K562 (cell line): ENCODE results near the gene NAGLU. TPM values are rescaled to one million over a fixed set of nuclear protein-coding genes. Genes with fewer than 3 reads are reported as not detected.

Experiments used
- CBX3 ChIP-seq, 2 experiments: IDR thresholded peaks; 1 replicate in 1 of 2; 2 replicates in 1 of 2; pipeline ENCODE4 v1.6.1; 2012; ENCODE audit warnings: inconsistent platforms in 2 of 2, low read length in 2 of 2, borderline replicate concordance in 1 of 2, control low read depth in 1 of 2
- GATAD2A ChIP-seq: fragments of 450-650 bp; IDR thresholded peaks from 2 replicates; pipeline ENCODE4 v1.6.1; 2017
- GTF2F1 ChIP-seq: IDR thresholded peaks from 2 replicates; pipeline ENCODE4 v1.6.1; 2011; ENCODE audit warnings: low read depth, low read length, improper control_type of control experiment
- HIVEP1 ChIP-seq: fragments of 250-450 bp; sonication (Bioruptor Pico); IDR thresholded peaks from 2 replicates; pipeline ENCODE4 v1.4.0; 2020; ENCODE audit warnings: mild to moderate bottlenecking
- HOXB6 ChIP-seq: fragments of 250-450 bp; sonication (Bioruptor Pico); IDR thresholded peaks from 2 replicates; pipeline ENCODE4 v1.5.1; 2022; ENCODE audit warnings: mild to moderate bottlenecking, borderline replicate concordance
- LCOR ChIP-seq: sonication (generic); formaldehyde crosslinking; IDR thresholded peaks from 2 replicates; pipeline ENCODE4 v1.8.0; 2022; ENCODE audit warnings: mild to moderate bottlenecking, missing genetic modification reagents
- NFIC ChIP-seq: fragments of 450-650 bp; IDR thresholded peaks from 2 replicates; pipeline ENCODE4 v1.6.1; 2017; ENCODE audit warnings: mild to moderate bottlenecking, inconsistent platforms
- RAD21 ChIP-seq, 2 experiments: fragments of 250-450 bp in 1 of 2; fragments of 450-650 bp in 1 of 2; sonication (Bioruptor Pico) in 1 of 2; formaldehyde crosslinking in 1 of 2; IDR thresholded peaks in 1 of 2; conservative IDR thresholded peaks in 1 of 2; 2 replicates each; pipeline versions ENCODE4 v1.4.0 to v1.8.0; 2020 to 2022; ENCODE audit warnings: mild to moderate bottlenecking in 2 of 2, moderate library complexity in 1 of 2
- SAFB ChIP-seq: fragments of 200-400 bp; formaldehyde crosslinking; IDR thresholded peaks from 2 replicates; pipeline ENCODE4 v1.6.1; 2017; ENCODE audit warnings: low read depth, low read length, borderline replicate concordance
- SMC3 ChIP-seq: conservative IDR thresholded peaks from 2 replicates; pipeline ENCODE4 v1.6.1; 2011; ENCODE audit warnings: low read depth, low read length, improper control_type of control experiment; ENCODE audit not compliant: insufficient read depth
- SOX6 ChIP-seq: fragments of 450-650 bp; IDR thresholded peaks from 2 replicates; pipeline ENCODE4 v1.6.1; 2014; ENCODE audit warnings: mild to moderate bottlenecking
- SPI1 ChIP-seq: IDR thresholded peaks from 2 replicates; pipeline ENCODE4 v1.6.1; 2011; ENCODE audit warnings: low read depth, low read length, control low read depth, borderline replicate concordance
- STAG1 ChIP-seq: sonication (generic); formaldehyde crosslinking; IDR thresholded peaks from 2 replicates; pipeline ENCODE4 v1.5.0; 2020; ENCODE audit warnings: missing genetic modification reagents, borderline replicate concordance
- TEAD4 ChIP-seq, 2 experiments: sonication (generic) in 1 of 2; formaldehyde crosslinking in 1 of 2; IDR thresholded peaks; 2 replicates each; pipeline versions ENCODE4 v1.6.1 to v1.8.0; 2012 to 2022; ENCODE audit warnings: borderline replicate concordance in 1 of 2, inconsistent platforms in 1 of 2, low read length in 1 of 2, mild to moderate bottlenecking in 1 of 2, missing genetic modification reagents in 1 of 2
- YY1 ChIP-seq, 3 experiments: IDR thresholded peaks; 2 replicates each; pipeline ENCODE4 v1.6.1; 2011; ENCODE audit warnings: low read length in 2 of 3, mild to moderate bottlenecking in 2 of 3, moderate library complexity in 2 of 3, borderline replicate concordance in 1 of 3, control low read depth in 1 of 3, low read depth in 1 of 3; ENCODE audit not compliant: insufficient read depth in 3 of 3, insufficient replicate concordance in 2 of 3, control insufficient read depth in 1 of 3, insufficient read length in 1 of 3; ENCODE audit errors: extremely low read depth in 1 of 3
- ZBTB1 ChIP-seq: sonication (generic); formaldehyde crosslinking; IDR thresholded peaks from 2 replicates; pipeline ENCODE4 v1.8.1; 2023; ENCODE audit warnings: missing genetic modification reagents, low read depth, mild to moderate bottlenecking, borderline replicate concordance
- polyA plus RNA-seq, 8 experiments: library from polyadenylated mRNA; depleted of rRNA in 4 of 8; stranded (reverse) in 5 of 8; unstranded in 3 of 8; fragments of >200 nt; fragmentation: Nextera tagmentation in 2 of 8; fragmentation: Illumina TruSeq in 1 of 8; extraction: Ambion mirVana in 2 of 8; extraction: Trizol in 1 of 8; gene quantifications; 2 replicates each; pipeline versions ENCODE4 v1.2.1 to v1.2.3, GENCODE V29; 2011 to 2014; ENCODE audit warnings: inconsistent platforms in 1 of 8, missing spikeins in 1 of 8
- total RNA-seq, 7 experiments: library from RNA; depleted of rRNA in 6 of 7; stranded (reverse); fragments of >200 nt in 6 of 7; fragmentation: Illumina TruSeq in 2 of 7; extraction: Trizol in 2 of 7; gene quantifications; 2 replicates each; pipeline versions ENCODE4 v1.2.1 to v1.2.3, GENCODE V29; 2011 to 2021; ENCODE audit warnings: low replicate concordance in 1 of 7
- TF ChIP-seq, protein P1 (sequence below): IDR thresholded peaks from 2 replicates; pipeline ENCODE4 v1.6.1; 2012; ENCODE audit warnings: low read depth, low read length, improper control_type of control experiment, borderline replicate concordance
- TF ChIP-seq, protein P2 (sequence below): fragments of 450-650 bp; IDR thresholded peaks from 2 replicates; pipeline ENCODE4 v1.7.0; 2016; ENCODE audit warnings: borderline replicate concordance
- TF ChIP-seq, protein P3 (sequence below): fragments of 250-450 bp; sonication (Bioruptor Pico); IDR thresholded peaks from 2 replicates; pipeline ENCODE4 v1.9.0; 2021; ENCODE audit warnings: mild to moderate bottlenecking, inconsistent platforms

Gene NAGLU
- total and polyA plus RNA-seq, 9 of the 15 experiments (the other 6 are each of a cell fraction or from before 2014, with no cell fraction given), result 0.04 to 21.5 (median 8.5) TPM

DNA sequence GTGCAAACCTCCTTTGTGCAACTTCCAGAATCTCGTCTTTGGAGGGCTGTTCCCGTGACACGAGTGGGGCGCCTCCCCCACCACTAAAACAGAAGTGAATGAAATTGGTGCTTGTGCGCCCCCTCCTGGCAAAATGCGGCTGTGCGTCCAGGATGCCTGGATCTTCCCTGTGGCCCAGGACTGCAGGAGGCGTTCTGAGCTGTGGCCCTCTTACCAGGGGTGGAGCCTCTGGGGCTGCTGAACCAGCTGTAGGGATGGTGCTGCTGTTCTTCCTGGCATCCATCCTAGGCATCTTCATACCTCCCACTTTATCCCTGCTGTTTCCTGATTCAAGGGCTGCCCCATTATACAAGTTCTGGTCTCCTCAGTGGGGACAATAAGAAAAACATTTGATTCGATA, 18.5 kb upstream of the NAGLU start (continued):
- TF ChIP-seq GTF2F1 (no peak), RAD21 (CRISPR knock-in tag; conservative IDR thresholded peaks at IDR 0.05 in 1 of 2, IDR thresholded peaks at IDR 0.05 in 1 of 2) (peak; percentile 73 to 82), CBX3 (IDR thresholded peaks at IDR 0.05; ENCODE audit: borderline replicate concordance in 1 of 2, low read length in 2 of 2) (peak in 1 of 2 experiments; percentile 51; a peak in 1 of 3 replicates), HOXB6 (CRISPR knock-in tag) (no peak), ZBTB1 (CRISPR knock-in tag) (no peak), TEAD4 (IDR thresholded peaks at IDR 0.05; ENCODE audit: low read length) (peak; percentile 56; the same call in 1 of the 2 replicates), TEAD4 (CRISPR knock-in tag; IDR thresholded peaks at IDR 0.05; ENCODE audit: borderline replicate concordance) (no peak), SAFB (0 out of 2 replicates have a peak, but pooled peaks have one; percentile 58), STAG1 (peak; percentile 51; the same call in 1 of the 2 replicates), SMC3 (peak; percentile 79), YY1 (IDR thresholded peaks at IDR 0.05; ENCODE audit: borderline replicate concordance in 1 of 3, control insufficient read depth in 1 of 3, extremely low read depth in 1 of 3, insufficient read depth in 3 of 3, insufficient read length in 1 of 3, insufficient replicate concordance in 2 of 3, low read depth in 1 of 3, low read length in 2 of 3) (peak in 1 of 3 experiments; percentile 46), LCOR (no peak), GATAD2A (0 out of 2 replicates have a peak, but pooled peaks have one; percentile 51), SPI1 (peak; percentile 65), NFIC (peak; percentile 39), HIVEP1 (CRISPR knock-in tag) (no peak), SOX6 (peak; percentile 65)
- TF ChIP-seq, protein P1, sequence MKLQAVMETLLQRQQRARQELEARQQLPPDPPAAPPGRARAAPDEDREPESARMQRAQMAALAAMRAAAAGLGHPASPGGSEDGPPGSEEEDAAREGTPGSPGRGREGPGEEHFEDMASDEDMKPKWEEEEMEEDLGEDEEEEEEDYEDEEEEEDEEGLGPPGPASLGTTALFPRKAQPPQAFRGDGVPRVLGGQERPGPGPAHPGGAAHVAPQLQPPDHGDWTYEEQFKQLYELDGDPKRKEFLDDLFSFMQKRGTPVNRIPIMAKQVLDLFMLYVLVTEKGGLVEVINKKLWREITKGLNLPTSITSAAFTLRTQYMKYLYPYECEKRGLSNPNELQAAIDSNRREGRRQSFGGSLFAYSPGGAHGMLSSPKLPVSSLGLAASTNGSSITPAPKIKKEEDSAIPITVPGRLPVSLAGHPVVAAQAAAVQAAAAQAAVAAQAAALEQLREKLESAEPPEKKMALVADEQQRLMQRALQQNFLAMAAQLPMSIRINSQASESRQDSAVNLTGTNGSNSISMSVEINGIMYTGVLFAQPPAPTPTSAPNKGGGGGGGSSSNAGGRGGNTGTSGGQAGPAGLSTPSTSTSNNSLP, result 0 out of 2 replicates have a peak, but pooled peaks have one; percentile 39
- TF ChIP-seq, protein P2, sequence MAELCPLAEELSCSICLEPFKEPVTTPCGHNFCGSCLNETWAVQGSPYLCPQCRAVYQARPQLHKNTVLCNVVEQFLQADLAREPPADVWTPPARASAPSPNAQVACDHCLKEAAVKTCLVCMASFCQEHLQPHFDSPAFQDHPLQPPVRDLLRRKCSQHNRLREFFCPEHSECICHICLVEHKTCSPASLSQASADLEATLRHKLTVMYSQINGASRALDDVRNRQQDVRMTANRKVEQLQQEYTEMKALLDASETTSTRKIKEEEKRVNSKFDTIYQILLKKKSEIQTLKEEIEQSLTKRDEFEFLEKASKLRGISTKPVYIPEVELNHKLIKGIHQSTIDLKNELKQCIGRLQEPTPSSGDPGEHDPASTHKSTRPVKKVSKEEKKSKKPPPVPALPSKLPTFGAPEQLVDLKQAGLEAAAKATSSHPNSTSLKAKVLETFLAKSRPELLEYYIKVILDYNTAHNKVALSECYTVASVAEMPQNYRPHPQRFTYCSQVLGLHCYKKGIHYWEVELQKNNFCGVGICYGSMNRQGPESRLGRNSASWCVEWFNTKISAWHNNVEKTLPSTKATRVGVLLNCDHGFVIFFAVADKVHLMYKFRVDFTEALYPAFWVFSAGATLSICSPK, result no peak
- TF ChIP-seq, protein P3, sequence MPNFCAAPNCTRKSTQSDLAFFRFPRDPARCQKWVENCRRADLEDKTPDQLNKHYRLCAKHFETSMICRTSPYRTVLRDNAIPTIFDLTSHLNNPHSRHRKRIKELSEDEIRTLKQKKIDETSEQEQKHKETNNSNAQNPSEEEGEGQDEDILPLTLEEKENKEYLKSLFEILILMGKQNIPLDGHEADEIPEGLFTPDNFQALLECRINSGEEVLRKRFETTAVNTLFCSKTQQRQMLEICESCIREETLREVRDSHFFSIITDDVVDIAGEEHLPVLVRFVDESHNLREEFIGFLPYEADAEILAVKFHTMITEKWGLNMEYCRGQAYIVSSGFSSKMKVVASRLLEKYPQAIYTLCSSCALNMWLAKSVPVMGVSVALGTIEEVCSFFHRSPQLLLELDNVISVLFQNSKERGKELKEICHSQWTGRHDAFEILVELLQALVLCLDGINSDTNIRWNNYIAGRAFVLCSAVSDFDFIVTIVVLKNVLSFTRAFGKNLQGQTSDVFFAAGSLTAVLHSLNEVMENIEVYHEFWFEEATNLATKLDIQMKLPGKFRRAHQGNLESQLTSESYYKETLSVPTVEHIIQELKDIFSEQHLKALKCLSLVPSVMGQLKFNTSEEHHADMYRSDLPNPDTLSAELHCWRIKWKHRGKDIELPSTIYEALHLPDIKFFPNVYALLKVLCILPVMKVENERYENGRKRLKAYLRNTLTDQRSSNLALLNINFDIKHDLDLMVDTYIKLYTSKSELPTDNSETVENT (CRISPR knock-in tag), result peak; percentile 21; the same call in 1 of the 2 replicates
